Osteocyte (in vitro differentiated cells): ENCODE results near the gene ARG1. TPM values are rescaled to one million over a fixed set of nuclear protein-coding genes. Genes with fewer than 3 reads are reported as not detected.

ENCODE experiments used
- DNase-seq: peaks from one replicate; pipeline ENCODE4 v3.0.0; 2021; ENCODE audit warnings: mixed read lengths; ENCODE audit not compliant: unreplicated experiment; ENCODE audit errors: extremely low spot score
- H3K27ac Mint-ChIP-seq: one replicate; pipeline ENCODE4 v1.8.0; 2021; ENCODE audit warnings: mild to moderate bottlenecking, mixed read lengths; ENCODE audit not compliant: unreplicated experiment
- H3K27me3 Mint-ChIP-seq: one replicate; pipeline ENCODE4 v1.8.0; 2021; ENCODE audit warnings: mixed read lengths; ENCODE audit not compliant: unreplicated experiment
- H3K36me3 Mint-ChIP-seq: one replicate; pipeline ENCODE4 v1.8.0; 2021; ENCODE audit warnings: mixed read lengths; ENCODE audit not compliant: unreplicated experiment
- H3K4me1 Mint-ChIP-seq: one replicate; pipeline ENCODE4 v1.8.0; 2021; ENCODE audit warnings: mixed read lengths; ENCODE audit not compliant: unreplicated experiment
- H3K4me3 Mint-ChIP-seq: one replicate; pipeline ENCODE4 v1.8.0; 2021; ENCODE audit warnings: mild to moderate bottlenecking, moderate library complexity, mixed read lengths; ENCODE audit not compliant: unreplicated experiment
- H3K9me3 Mint-ChIP-seq: one replicate; pipeline ENCODE4 v1.8.0; 2021; ENCODE audit warnings: mixed read lengths; ENCODE audit not compliant: unreplicated experiment
- total RNA-seq: library from RNA; stranded (reverse); gene quantifications from 2 replicates; pipeline ENCODE4 v1.2.1, GENCODE V29; 2021
- TF ChIP-seq, protein P1 (sequence below): fragments of 200-600 bp; sonication (generic); IDR thresholded peaks from 2 replicates; pipeline ENCODE4 v1.5.0; 2021; ENCODE audit warnings: antibody characterized with exemption, mild to moderate bottlenecking, moderate library complexity

Gene ARG1
- total RNA-seq, 1 donor from 2014 or later, result not detected

- Mint-ChIP-seq H3K27me3 (peaks cover 6% of the 10 kb centered on the region), H3K4me3 (peak within 1 kb of the TSS; percentile 100), H3K9me3 (no peaks in the 10 kb centered on the region), H3K27ac (peak within 1 kb of the TSS; percentile 95), H3K4me1 (peaks cover 20% of the 10 kb centered on the region), H3K36me3 (peaks cover 11% of the 10 kb centered on the region)
- DNase-seq, result peak; percentile 98
- TF ChIP-seq, protein P1, sequence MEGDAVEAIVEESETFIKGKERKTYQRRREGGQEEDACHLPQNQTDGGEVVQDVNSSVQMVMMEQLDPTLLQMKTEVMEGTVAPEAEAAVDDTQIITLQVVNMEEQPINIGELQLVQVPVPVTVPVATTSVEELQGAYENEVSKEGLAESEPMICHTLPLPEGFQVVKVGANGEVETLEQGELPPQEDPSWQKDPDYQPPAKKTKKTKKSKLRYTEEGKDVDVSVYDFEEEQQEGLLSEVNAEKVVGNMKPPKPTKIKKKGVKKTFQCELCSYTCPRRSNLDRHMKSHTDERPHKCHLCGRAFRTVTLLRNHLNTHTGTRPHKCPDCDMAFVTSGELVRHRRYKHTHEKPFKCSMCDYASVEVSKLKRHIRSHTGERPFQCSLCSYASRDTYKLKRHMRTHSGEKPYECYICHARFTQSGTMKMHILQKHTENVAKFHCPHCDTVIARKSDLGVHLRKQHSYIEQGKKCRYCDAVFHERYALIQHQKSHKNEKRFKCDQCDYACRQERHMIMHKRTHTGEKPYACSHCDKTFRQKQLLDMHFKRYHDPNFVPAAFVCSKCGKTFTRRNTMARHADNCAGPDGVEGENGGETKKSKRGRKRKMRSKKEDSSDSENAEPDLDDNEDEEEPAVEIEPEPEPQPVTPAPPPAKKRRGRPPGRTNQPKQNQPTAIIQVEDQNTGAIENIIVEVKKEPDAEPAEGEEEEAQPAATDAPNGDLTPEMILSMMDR, result peak; percentile 99
Measured at GRCh38 chr6:131627724-131628682, 55.0 kb downstream of the ARG1 start, which contains the start of gene MED23. MED23 (minus strand) TSS chr6:131628242; CDS start chr6:131628049, 193 bp downstream.

GRCh38 chr6:131628726-131629125, 55.7 kb downstream of the ARG1 start:
- TF ChIP-seq, protein P1, result no peak
- Mint-ChIP-seq H3K9me3 (no peaks in the 10 kb centered on the region), H3K36me3 (peaks cover 5% of the 10 kb centered on the region), H3K4me3 (peak overlapping the region; percentile 100), H3K4me1 (peaks cover 20% of the 10 kb centered on the region), H3K27ac (no peak overlapping the region), H3K27me3 (peaks cover 11% of the 10 kb centered on the region)
- no peak for DNase-seq

- TF ChIP-seq, protein P1, result no peak
- no peaks in the 10 kb centered on the region for H3K9me3 Mint-ChIP-seq
- peaks cover 11% of the 10 kb centered on the region for H3K27me3 Mint-ChIP-seq
- H3K4me1 Mint-ChIP-seq, result peaks cover 20% of the 10 kb centered on the region
- peaks cover 3% of the 10 kb centered on the region for H3K36me3 Mint-ChIP-seq
- DNase-seq, result no peak
- no peak overlapping the region for H3K27ac Mint-ChIP-seq
- H3K4me3 Mint-ChIP-seq, result no peak overlapping the region
Measured at GRCh38 chr6:131629651-131630050, 56.6 kb downstream of the ARG1 start.

DNA sequence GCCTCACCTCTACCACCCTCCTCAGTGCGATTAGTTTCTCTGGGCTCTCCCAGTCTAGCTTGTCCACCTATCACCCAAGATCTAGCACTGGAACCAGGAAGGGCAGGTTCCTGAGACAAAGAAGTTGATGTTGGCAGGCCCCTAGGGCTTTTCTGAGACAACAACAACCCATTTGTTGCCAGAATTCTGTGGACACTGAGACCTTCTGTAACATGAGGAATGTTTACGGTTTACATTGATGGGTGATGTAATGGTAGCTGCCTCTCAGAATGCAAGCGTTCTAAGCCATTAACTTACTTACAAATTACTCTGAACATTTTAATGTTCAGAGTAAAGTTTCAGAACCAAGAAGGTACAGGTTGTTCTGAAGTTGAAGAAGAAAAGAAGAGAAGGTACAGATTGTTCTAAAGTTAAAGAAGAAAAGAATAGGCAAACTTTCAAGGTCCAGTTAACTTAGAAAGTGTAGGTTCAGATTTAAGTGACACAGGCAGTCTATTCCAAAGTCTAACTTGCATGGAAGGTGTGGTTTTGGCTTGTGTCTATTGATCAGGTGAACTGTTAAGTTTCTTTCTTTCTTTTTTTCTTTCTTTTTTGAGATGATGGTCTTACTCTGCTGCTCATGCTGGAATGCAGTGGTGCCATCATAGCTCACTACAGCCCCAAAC, 58.7 kb downstream of the ARG1 start:
- Mint-ChIP-seq H3K4me3 (no peak overlapping the region), H3K4me1 (peaks cover 23% of the 10 kb centered on the region), H3K27ac (no peak overlapping the region), H3K36me3 (no peaks in the 10 kb centered on the region), H3K27me3 (peaks cover 13% of the 10 kb centered on the region), H3K9me3 (no peaks in the 10 kb centered on the region)
- TF ChIP-seq, protein P1, result no peak
- no peak for DNase-seq

Other genes starting within 250 kb of the ARG1 start
- gene MED23, start 55.0 kb downstream of the ARG1 start, total RNA-seq, result 30.6 and 33.3 TPM in 2 replicates
- not detected in 2 replicates for gene ENPP3, start 64.1 kb downstream of the ARG1 start, total RNA-seq
- gene OR2A4, start 128.2 kb downstream of the ARG1 start, total RNA-seq, result not detected in 2 replicates
- not detected in 2 replicates for gene CTAGE9, start 137.8 kb downstream of the ARG1 start, total RNA-seq
- gene ENPP1, start 234.8 kb downstream of the ARG1 start, total RNA-seq, result 21.1 and 22.4 TPM in 2 replicates